ENCODE results near the gene HEMGN.
"Not testable (repeated sequence)": the region's sequence is repeated elsewhere in the genome, so short reads cannot be mapped to it uniquely, and the experiment has no call there.

DNA sequence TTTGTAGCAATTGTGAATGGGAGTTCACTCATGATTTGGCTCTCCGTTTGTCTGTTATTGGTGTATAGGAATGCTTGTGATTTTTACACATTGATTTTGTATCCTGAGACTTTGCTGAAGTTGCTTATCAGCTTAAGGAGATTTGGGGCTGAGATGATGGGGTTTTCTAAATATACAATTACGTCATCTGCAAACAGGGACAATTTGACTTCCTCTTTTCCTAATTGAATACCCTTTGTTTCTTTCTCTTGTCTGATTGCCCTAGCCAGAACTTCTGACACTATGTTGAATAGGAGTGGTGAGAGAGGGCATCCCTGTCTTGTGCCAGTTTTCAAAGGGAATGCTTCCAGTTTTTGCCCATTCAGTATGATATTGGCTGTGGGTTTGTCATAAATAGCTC, 9.1 kb upstream of the HEMGN start:
- TF ChIP-seq, protein P1, sequence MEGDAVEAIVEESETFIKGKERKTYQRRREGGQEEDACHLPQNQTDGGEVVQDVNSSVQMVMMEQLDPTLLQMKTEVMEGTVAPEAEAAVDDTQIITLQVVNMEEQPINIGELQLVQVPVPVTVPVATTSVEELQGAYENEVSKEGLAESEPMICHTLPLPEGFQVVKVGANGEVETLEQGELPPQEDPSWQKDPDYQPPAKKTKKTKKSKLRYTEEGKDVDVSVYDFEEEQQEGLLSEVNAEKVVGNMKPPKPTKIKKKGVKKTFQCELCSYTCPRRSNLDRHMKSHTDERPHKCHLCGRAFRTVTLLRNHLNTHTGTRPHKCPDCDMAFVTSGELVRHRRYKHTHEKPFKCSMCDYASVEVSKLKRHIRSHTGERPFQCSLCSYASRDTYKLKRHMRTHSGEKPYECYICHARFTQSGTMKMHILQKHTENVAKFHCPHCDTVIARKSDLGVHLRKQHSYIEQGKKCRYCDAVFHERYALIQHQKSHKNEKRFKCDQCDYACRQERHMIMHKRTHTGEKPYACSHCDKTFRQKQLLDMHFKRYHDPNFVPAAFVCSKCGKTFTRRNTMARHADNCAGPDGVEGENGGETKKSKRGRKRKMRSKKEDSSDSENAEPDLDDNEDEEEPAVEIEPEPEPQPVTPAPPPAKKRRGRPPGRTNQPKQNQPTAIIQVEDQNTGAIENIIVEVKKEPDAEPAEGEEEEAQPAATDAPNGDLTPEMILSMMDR (conservative IDR thresholded peaks at IDR 0.05), result not testable (repeated sequence)
- not testable (repeated sequence) for TF ChIP-seq EZH2 (IDR thresholded peaks at IDR 0.05; ENCODE audit: low read depth)

Data from PC-9 (cell line).